Gastrocnemius medialis (tissue), 4 donors: ENCODE results near the gene FRK. TPM values are rescaled to one million over a fixed set of nuclear protein-coding genes. Genes with fewer than 3 reads are reported as not detected.

ENCODE experiments used
- ATAC-seq, 2 donors: fragments of 150-250 bp; one replicate each; pipeline ENCODE4 v1.9.1; 2016
- DNase-seq, 2 donors: peaks; one replicate each; pipeline ENCODE4 v3.0.0-alpha.2; 2019
- H3K27ac ChIP-seq, 4 donors: fragments of 200-600 bp; sonication (generic); 1 replicate in 1 of 4; 2 replicates in 3 of 4; pipeline ENCODE4 v1.5.1; 2016 to 2018; ENCODE audit warnings: mild to moderate bottlenecking in 2 of 4, moderate library complexity in 1 of 4
- H3K27me3 ChIP-seq, 3 donors: fragments of 200-600 bp; sonication (generic) in 2 of 3; 1 replicate in 1 of 3; 2 replicates in 2 of 3; pipeline versions ENCODE4 v1.5.1 to v1.6.0; 2016 to 2019; ENCODE audit warnings: mild to moderate bottlenecking in 1 of 3, moderate library complexity in 1 of 3
- H3K36me3 ChIP-seq, 2 donors: fragments of 200-600 bp; sonication (generic) in 1 of 2; one replicate each; pipeline ENCODE4 v1.5.1; 2017 to 2018
- H3K4me1 ChIP-seq, 2 donors: fragments of 200-600 bp; sonication (generic) in 1 of 2; one replicate each; pipeline ENCODE4 v1.5.1; 2016 to 2017; ENCODE audit warnings: mild to moderate bottlenecking in 2 of 2
- H3K4me3 ChIP-seq, 4 donors: fragments of 200-600 bp; sonication (generic) in 3 of 4; 1 replicate in 1 of 4; 2 replicates in 3 of 4; pipeline ENCODE4 v1.5.1; 2016 to 2019; ENCODE audit warnings: mild to moderate bottlenecking in 2 of 4
- H3K9me3 ChIP-seq, 3 donors: fragments of 200-600 bp; sonication (generic) in 2 of 3; 1 replicate in 1 of 3; 2 replicates in 2 of 3; pipeline ENCODE4 v1.5.1; 2016 to 2019
- POLR2A ChIP-seq, 2 donors: fragments of 450-650 bp; IDR thresholded peaks; one replicate each; pipeline ENCODE4 v1.6.1; 2017; ENCODE audit warnings: antibody characterized with exemption in 2 of 2, mild to moderate bottlenecking in 2 of 2, moderate library complexity in 2 of 2
- in situ Hi-C, 4 donors: fragments of 200-750 bp; cut with MboI; loops; one replicate each; pipeline versions ENCODE4 v1.15.0 to v1.8.0; 2017; ENCODE audit warnings: low sequenced_read_pairs in 4 of 4
- intact Hi-C: fragments of 100-400 bp; cut with DNase I; formaldehyde crosslinking; loops from one replicate; pipeline ENCODE4 v1.15.1; 2023; ENCODE audit warnings: low total_unique reads
- total RNA-seq, 4 donors: library from RNA; depleted of rRNA; stranded (reverse); fragments of >200 nt; gene quantifications; one replicate each; pipeline versions ENCODE4 v1.1.0 to v1.2.3, GENCODE V29; 2016
- TF ChIP-seq, protein P1 (sequence below), 5 experiments: fragments of 450-650 bp in 3 of 5; fragments of 200-600 bp in 2 of 5; sonication (generic) in 2 of 5; IDR thresholded peaks in 4 of 5; conservative IDR thresholded peaks in 1 of 5; 1 replicate in 4 of 5; 2 replicates in 1 of 5; pipeline ENCODE4 v1.5.1; 2016 to 2019; ENCODE audit warnings: antibody characterized with exemption in 5 of 5, mild to moderate bottlenecking in 3 of 5, moderate library complexity in 3 of 5

The FRK gene
- total RNA-seq, 4 donors from 2014 or later, result 1.3 to 4.8 (median 1.7) TPM

- H3K4me1 ChIP-seq, result no peaks in the 10 kb centered on the region
- intact Hi-C loops, result loop anchor here (10.0 kb wide), 1 partner anchor 544 kb away; no protein-coding TSS in a partner anchor
- H3K9me3 ChIP-seq, result no peaks in the 10 kb centered on the region
- DNase-seq, result no peak
- H3K27ac ChIP-seq, result no peak overlapping the region
- no peaks in the 10 kb centered on the region for H3K36me3 ChIP-seq
- H3K4me3 ChIP-seq, result no peak overlapping the region
- H3K27me3 ChIP-seq, result no peaks in the 10 kb centered on the region
- TF ChIP-seq POLR2A (IDR thresholded peaks at IDR 0.05), result no peak
- TF ChIP-seq, protein P1, sequence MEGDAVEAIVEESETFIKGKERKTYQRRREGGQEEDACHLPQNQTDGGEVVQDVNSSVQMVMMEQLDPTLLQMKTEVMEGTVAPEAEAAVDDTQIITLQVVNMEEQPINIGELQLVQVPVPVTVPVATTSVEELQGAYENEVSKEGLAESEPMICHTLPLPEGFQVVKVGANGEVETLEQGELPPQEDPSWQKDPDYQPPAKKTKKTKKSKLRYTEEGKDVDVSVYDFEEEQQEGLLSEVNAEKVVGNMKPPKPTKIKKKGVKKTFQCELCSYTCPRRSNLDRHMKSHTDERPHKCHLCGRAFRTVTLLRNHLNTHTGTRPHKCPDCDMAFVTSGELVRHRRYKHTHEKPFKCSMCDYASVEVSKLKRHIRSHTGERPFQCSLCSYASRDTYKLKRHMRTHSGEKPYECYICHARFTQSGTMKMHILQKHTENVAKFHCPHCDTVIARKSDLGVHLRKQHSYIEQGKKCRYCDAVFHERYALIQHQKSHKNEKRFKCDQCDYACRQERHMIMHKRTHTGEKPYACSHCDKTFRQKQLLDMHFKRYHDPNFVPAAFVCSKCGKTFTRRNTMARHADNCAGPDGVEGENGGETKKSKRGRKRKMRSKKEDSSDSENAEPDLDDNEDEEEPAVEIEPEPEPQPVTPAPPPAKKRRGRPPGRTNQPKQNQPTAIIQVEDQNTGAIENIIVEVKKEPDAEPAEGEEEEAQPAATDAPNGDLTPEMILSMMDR (IDR thresholded peaks at IDR 0.05 in 4 of 5, conservative IDR thresholded peaks at IDR 0.05 in 1 of 5), result no peak
- no peak for ATAC-seq
- in situ Hi-C loops, result no loop called here
These were observed 101.7 kb downstream of the FRK start for GRCh38 chr6:115958958-115959357.

GRCh38 chr6:115954740-115955139 lies 106.0 kb downstream of the FRK start:
- TF ChIP-seq POLR2A (IDR thresholded peaks at IDR 0.05), result no peak
- TF ChIP-seq, protein P1 (IDR thresholded peaks at IDR 0.05 in 4 of 5, conservative IDR thresholded peaks at IDR 0.05 in 1 of 5), result no peak
- no peak for ATAC-seq
- Histone ChIP-seq H3K27me3 (no peaks in the 10 kb centered on the region), H3K4me3 (no peak overlapping the region), H3K9me3 (no peaks in the 10 kb centered on the region), H3K36me3 (peaks cover 0 to 6% of the 10 kb centered on the region in 2 donors), H3K27ac (no peak overlapping the region), H3K4me1 (no peaks in the 10 kb centered on the region)
- no peak for DNase-seq
- in situ Hi-C loops (no loop called here), intact Hi-C loops (loop anchor here (10.0 kb wide), 1 partner anchor 540 kb away; no protein-coding TSS in a partner anchor)

DNA sequence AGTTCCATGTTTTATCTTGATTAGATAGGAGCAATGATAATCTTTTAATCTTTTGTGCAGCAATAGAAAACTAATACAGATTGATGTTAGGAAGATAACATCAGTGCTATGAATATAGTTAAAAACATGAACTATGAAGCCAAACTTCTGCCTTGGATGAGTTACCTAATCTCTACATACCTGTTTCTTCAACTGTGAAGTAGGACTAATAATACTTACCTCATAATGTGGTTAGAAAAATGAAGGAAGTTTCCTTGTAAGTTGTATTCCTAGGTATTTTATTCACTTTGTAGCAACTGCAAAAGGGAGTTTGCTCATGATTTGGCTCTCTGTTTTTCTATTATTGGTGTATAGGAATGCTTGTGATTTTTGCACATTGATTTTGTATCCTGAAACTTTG lies 111.9 kb downstream of the FRK start:
- in situ Hi-C loops, result no loop called here
- Histone ChIP-seq H3K27ac (no peak overlapping the region), H3K27me3 (no peaks in the 10 kb centered on the region), H3K9me3 (no peaks in the 10 kb centered on the region), H3K4me1 (no peaks in the 10 kb centered on the region), H3K36me3 (peaks cover 0 to 12% of the 10 kb centered on the region in 2 donors), H3K4me3 (no peak overlapping the region)
- TF ChIP-seq, protein P1 (IDR thresholded peaks at IDR 0.05 in 4 of 5, conservative IDR thresholded peaks at IDR 0.05 in 1 of 5), result no peak
- no peak for TF ChIP-seq POLR2A (IDR thresholded peaks at IDR 0.05)
- DNase-seq (no peak), ATAC-seq (no peak)
- intact Hi-C loops, result no loop called here

DNA sequence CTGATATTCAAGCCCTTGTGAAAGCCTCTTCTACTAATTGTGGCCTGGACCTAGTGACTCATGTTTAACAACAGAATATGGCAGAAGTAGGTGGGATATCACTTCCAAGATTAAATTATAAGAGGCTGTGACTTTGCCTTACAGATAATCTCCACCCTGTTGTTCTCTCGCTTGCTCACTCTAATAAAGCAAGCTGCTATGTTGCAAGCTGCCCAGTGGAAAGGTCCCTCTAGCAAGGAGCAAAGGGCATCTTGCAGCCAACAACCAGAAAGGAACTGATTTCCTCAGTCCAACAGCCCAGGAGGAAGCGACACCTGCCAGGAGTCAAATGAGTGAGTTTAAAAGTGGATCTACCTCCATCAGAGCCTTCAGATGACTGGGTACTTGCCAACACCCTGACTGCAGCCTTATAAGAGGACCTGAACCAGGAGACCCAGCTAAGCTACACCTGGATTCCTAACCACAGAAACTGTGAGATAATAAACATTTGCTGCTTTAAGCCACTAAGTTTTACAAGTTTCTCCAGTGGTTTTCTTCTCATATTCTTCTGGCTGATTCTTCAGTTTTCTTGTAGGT lies 112.6 kb downstream of the FRK start:
- Histone ChIP-seq H3K4me1 (no peaks in the 10 kb centered on the region), H3K9me3 (no peaks in the 10 kb centered on the region), H3K36me3 (peaks cover 0 to 14% of the 10 kb centered on the region in 2 donors), H3K4me3 (no peak overlapping the region), H3K27ac (no peak overlapping the region), H3K27me3 (no peaks in the 10 kb centered on the region)
- intact Hi-C loops (no loop called here), in situ Hi-C loops (no loop called here)
- TF ChIP-seq, protein P1 (IDR thresholded peaks at IDR 0.05 in 4 of 5, conservative IDR thresholded peaks at IDR 0.05 in 1 of 5), result no peak
- no peak for TF ChIP-seq POLR2A (IDR thresholded peaks at IDR 0.05)
- DNase-seq (no peak), ATAC-seq (no peak)

GRCh38 chr6:115945812-115946211 lies 114.9 kb downstream of the FRK start:
- Histone ChIP-seq H3K4me1 (no peaks in the 10 kb centered on the region), H3K27ac (no peak overlapping the region), H3K27me3 (no peaks in the 10 kb centered on the region), H3K9me3 (no peaks in the 10 kb centered on the region), H3K36me3 (peaks cover 0 to 14% of the 10 kb centered on the region in 2 donors), H3K4me3 (no peak overlapping the region)
- intact Hi-C loops (no loop called here), in situ Hi-C loops (no loop called here)
- DNase-seq (no peak), ATAC-seq (no peak)
- no peak for TF ChIP-seq POLR2A (IDR thresholded peaks at IDR 0.05)
- TF ChIP-seq, protein P1 (IDR thresholded peaks at IDR 0.05 in 4 of 5, conservative IDR thresholded peaks at IDR 0.05 in 1 of 5), result no peak
